Neural crest cell (in vitro differentiated cells): Measurements from ENCODE around the gene LMBR1. TPM values are rescaled to one million over a fixed set of nuclear protein-coding genes. Genes with fewer than 3 reads are reported as not detected.

Source experiments
- DNase-seq: peaks from one replicate; pipeline ENCODE4 v3.0.0; 2021; ENCODE audit warnings: low read depth, mixed read lengths, low spot score
- H3K27ac Mint-ChIP-seq: one replicate; pipeline ENCODE4 v1.8.0; 2021; ENCODE audit warnings: mild to moderate bottlenecking, mixed read lengths; ENCODE audit not compliant: unreplicated experiment
- H3K27me3 Mint-ChIP-seq: 2 replicates; pipeline ENCODE4 v1.8.0; 2021; ENCODE audit warnings: low read depth, mild to moderate bottlenecking, mixed read lengths
- H3K36me3 Mint-ChIP-seq: 2 replicates; pipeline ENCODE4 v1.8.0; 2021; ENCODE audit warnings: low read depth, mild to moderate bottlenecking, mixed read lengths
- H3K4me1 Mint-ChIP-seq: 2 replicates; pipeline ENCODE4 v1.8.0; 2021; ENCODE audit warnings: mixed read lengths
- H3K4me3 Mint-ChIP-seq: one replicate; pipeline ENCODE4 v1.8.0; 2021; ENCODE audit warnings: mild to moderate bottlenecking, mixed read lengths
- H3K9me3 Mint-ChIP-seq: 2 replicates; pipeline ENCODE4 v1.8.0; 2021; ENCODE audit warnings: mixed read lengths
- CTCF ChIP-seq: fragments of 200-600 bp; sonication (generic); conservative IDR thresholded peaks from 2 replicates; pipeline ENCODE4 v1.5.0; 2021; ENCODE audit warnings: antibody characterized with exemption, mild to moderate bottlenecking
- total RNA-seq: library from RNA; stranded (reverse); gene quantifications from 2 replicates; pipeline ENCODE4 v1.2.1, GENCODE V29; 2021

The LMBR1 gene
- total RNA-seq, 1 donor from 2014 or later = 55.1 TPM

GRCh38 chr7:156793334-156793733 lies 99.6 kb downstream of the LMBR1 start:
- Mint-ChIP-seq H3K27ac (no peak overlapping the region), H3K4me3 (no peak overlapping the region), H3K27me3 (no peaks in the 10 kb centered on the region), H3K9me3 (no peaks in the 10 kb centered on the region), H3K36me3 (peaks cover 2% of the 10 kb centered on the region), H3K4me1 (peaks cover 3% of the 10 kb centered on the region)
- TF ChIP-seq CTCF = no peak
- DNase-seq = no peak

GRCh38 chr7:156792611-156793010 lies 100.4 kb downstream of the LMBR1 start:
- Mint-ChIP-seq H3K9me3 (no peaks in the 10 kb centered on the region), H3K4me3 (no peak overlapping the region), H3K27ac (no peak overlapping the region), H3K4me1 (peaks cover 3% of the 10 kb centered on the region), H3K36me3 (peaks cover 2% of the 10 kb centered on the region), H3K27me3 (no peaks in the 10 kb centered on the region)
- DNase-seq = no peak
- no peak for TF ChIP-seq CTCF

- H3K27ac Mint-ChIP-seq = no peak overlapping the region
- no peak for DNase-seq
- no peaks in the 10 kb centered on the region for H3K27me3 Mint-ChIP-seq
- H3K36me3 Mint-ChIP-seq = peaks cover 2% of the 10 kb centered on the region
- no peak overlapping the region for H3K4me3 Mint-ChIP-seq
- H3K4me1 Mint-ChIP-seq = peaks cover 3% of the 10 kb centered on the region
- no peaks in the 10 kb centered on the region for H3K9me3 Mint-ChIP-seq
- TF ChIP-seq CTCF = no peak
Observed at GRCh38 chr7:156791241-156791640, 101.7 kb downstream of the LMBR1 start.

GRCh38 chr7:156790264-156790663 lies 102.7 kb downstream of the LMBR1 start:
- Mint-ChIP-seq H3K27me3 (no peaks in the 10 kb centered on the region), H3K4me3 (no peak overlapping the region)

GRCh38 chr7:156785998-156786543 lies 106.9 kb downstream of the LMBR1 start:
- Mint-ChIP-seq H3K4me1 (peaks cover under 1% of the 10 kb centered on the region), H3K4me3 (no peak overlapping the region), H3K9me3 (no peaks in the 10 kb centered on the region), H3K27ac (no peak overlapping the region), H3K36me3 (peaks cover 2% of the 10 kb centered on the region), H3K27me3 (no peaks in the 10 kb centered on the region)
- TF ChIP-seq CTCF = no peak
- DNase-seq = no peak

More at GRCh38 chr7:156790264-156790663, 102.7 kb downstream of the LMBR1 start:
- Mint-ChIP-seq H3K4me1 (peaks cover 3% of the 10 kb centered on the region), H3K9me3 (no peaks in the 10 kb centered on the region), H3K27ac (no peak overlapping the region), H3K36me3 (peaks cover 2% of the 10 kb centered on the region)
- no peak for TF ChIP-seq CTCF
- DNase-seq = no peak
